ENCODE data around the gene DUSP8. TPM values are rescaled to one million over a fixed set of nuclear protein-coding genes. Genes with fewer than 3 reads are reported as not detected.

DUSP8 gene
- total RNA-seq, 1 experiment from 2014 or later: 2.6 TPM

GRCh38 chr11:1555713-1556153, 16.3 kb downstream of the DUSP8 start:
- H3K4me2 ChIP-seq: no peak overlapping the region
- BruUV-seq (replicated peaks): no TSS peak
- H4K20me1 ChIP-seq (ENCODE audit: insufficient read depth): no peaks in the 10 kb centered on the region
- H3K27ac ChIP-seq: no peak overlapping the region
- ChIA-PET POLR2A (ENCODE audit: unreplicated experiment) (no interaction called here), CTCF (interaction anchor here (0.6 kb wide), 1 partner anchor 9 kb away, joined by 3 read pairs; no protein-coding TSS in a partner anchor)
- no peak for DNase-seq
- intact Hi-C loops (cut with micrococcal nuclease; ENCODE audit: unreplicated experiment): loop anchor here (2.0 kb wide), 1 partner anchor 19 kb away; no protein-coding TSS in a partner anchor
- H3F3A ChIP-seq (ENCODE audit: insufficient read depth, low read depth): no peaks in the 10 kb centered on the region; the same call in 1 of the 2 replicates
- no peaks in the 10 kb centered on the region for H3K79me2 ChIP-seq (ENCODE audit: low read depth)
- H3K4me3 ChIP-seq: no peak overlapping the region
- H3K36me3 ChIP-seq (ENCODE audit: low read depth): no peaks in the 10 kb centered on the region
- H2AFZ ChIP-seq: no peak overlapping the region
- H3K9me2 ChIP-seq (ENCODE audit: insufficient read depth): no peaks in the 10 kb centered on the region
- no peaks in the 10 kb centered on the region for H3K27me3 ChIP-seq (ENCODE audit: insufficient read depth, low read depth)
- H3K4me1 ChIP-seq (replicated peaks; ENCODE audit: insufficient read depth): peaks cover 30% of the 10 kb centered on the region
- no peak for TF ChIP-seq EZH2 (IDR thresholded peaks at IDR 0.05; ENCODE audit: low read depth)
- no peak for TF ChIP-seq CTCF (conservative IDR thresholded peaks at IDR 0.05)
- H3K9me3 ChIP-seq (ENCODE audit: insufficient read depth, low read depth): no peaks in the 10 kb centered on the region

GRCh38 chr11:1554981-1555712, 16.9 kb downstream of the DUSP8 start:
- Histone ChIP-seq H3K79me2 (ENCODE audit: low read depth) (no peaks in the 10 kb centered on the region), H3K9me2 (ENCODE audit: insufficient read depth) (no peaks in the 10 kb centered on the region), H3K4me3 (no peak overlapping the region), H4K20me1 (ENCODE audit: insufficient read depth) (no peaks in the 10 kb centered on the region), H3K9me3 (ENCODE audit: insufficient read depth, low read depth) (no peaks in the 10 kb centered on the region), H3K36me3 (ENCODE audit: low read depth) (no peaks in the 10 kb centered on the region), H3F3A (ENCODE audit: insufficient read depth, low read depth) (no peaks in the 10 kb centered on the region; the same call in 1 of the 2 replicates), H3K4me2 (no peak overlapping the region), H3K27ac (no peak overlapping the region), H3K27me3 (ENCODE audit: insufficient read depth, low read depth) (no peaks in the 10 kb centered on the region), H2AFZ (no peak overlapping the region), H3K4me1 (replicated peaks; ENCODE audit: insufficient read depth) (peaks cover 30% of the 10 kb centered on the region)
- intact Hi-C loops (cut with micrococcal nuclease; ENCODE audit: unreplicated experiment): loop anchor here (2.0 kb wide), 1 partner anchor 20 kb away; no protein-coding TSS in a partner anchor
- no TSS peak for BruUV-seq (replicated peaks)
- ChIA-PET CTCF (no interaction called here), POLR2A (ENCODE audit: unreplicated experiment) (interaction anchor here (0.6 kb wide), 1 partner anchor 1908 kb away, joined by 13 read pairs; no protein-coding TSS in a partner anchor)
- DNase-seq: no peak
- TF ChIP-seq EZH2 (IDR thresholded peaks at IDR 0.05; ENCODE audit: low read depth): no peak
- no peak for TF ChIP-seq CTCF (conservative IDR thresholded peaks at IDR 0.05)

GRCh38 chr11:1553808-1554594, 18.1 kb downstream of the DUSP8 start:
- Histone ChIP-seq H3K36me3 (ENCODE audit: low read depth) (no peaks in the 10 kb centered on the region), H3F3A (ENCODE audit: insufficient read depth, low read depth) (no peaks in the 10 kb centered on the region; the same call in 1 of the 2 replicates), H3K27me3 (ENCODE audit: insufficient read depth, low read depth) (no peaks in the 10 kb centered on the region), H3K9me3 (ENCODE audit: insufficient read depth, low read depth) (no peaks in the 10 kb centered on the region), H3K79me2 (ENCODE audit: low read depth) (no peaks in the 10 kb centered on the region), H3K4me3 (peak overlapping the region; percentile 38; the same call in 1 of the 2 replicates), H4K20me1 (ENCODE audit: insufficient read depth) (no peaks in the 10 kb centered on the region), H3K4me2 (peak overlapping the region; percentile 68), H3K9me2 (ENCODE audit: insufficient read depth) (no peaks in the 10 kb centered on the region), H2AFZ (no peak overlapping the region), H3K4me1 (replicated peaks; ENCODE audit: insufficient read depth) (peaks cover 23% of the 10 kb centered on the region), H3K27ac (no peak overlapping the region)
- peak; percentile 69 to 75 for DNase-seq
- ChIA-PET CTCF (interaction anchor here (0.6 to 1.6 kb wide), 3 partner anchors 20 to 847 kb away, joined by 3 to 5 read pairs (median 3); partner anchors contain the start of gene TSSC4), POLR2A (ENCODE audit: unreplicated experiment) (no interaction called here)
- intact Hi-C loops (cut with micrococcal nuclease; ENCODE audit: unreplicated experiment): loop anchor here (2.0 kb wide), 1 partner anchor 21 kb away; no protein-coding TSS in a partner anchor
- TF ChIP-seq CTCF (conservative IDR thresholded peaks at IDR 0.05) (peak; percentile 37; the same call in 1 of the 2 replicates), EZH2 (IDR thresholded peaks at IDR 0.05; ENCODE audit: low read depth) (no peak)
- BruUV-seq (replicated peaks): no TSS peak
